ENCODE measurements around the gene PLOD2.
A peak's percentile ranks its signal among the peaks of the same experiment; 100 is the strongest.

The PLOD2 gene

DNA sequence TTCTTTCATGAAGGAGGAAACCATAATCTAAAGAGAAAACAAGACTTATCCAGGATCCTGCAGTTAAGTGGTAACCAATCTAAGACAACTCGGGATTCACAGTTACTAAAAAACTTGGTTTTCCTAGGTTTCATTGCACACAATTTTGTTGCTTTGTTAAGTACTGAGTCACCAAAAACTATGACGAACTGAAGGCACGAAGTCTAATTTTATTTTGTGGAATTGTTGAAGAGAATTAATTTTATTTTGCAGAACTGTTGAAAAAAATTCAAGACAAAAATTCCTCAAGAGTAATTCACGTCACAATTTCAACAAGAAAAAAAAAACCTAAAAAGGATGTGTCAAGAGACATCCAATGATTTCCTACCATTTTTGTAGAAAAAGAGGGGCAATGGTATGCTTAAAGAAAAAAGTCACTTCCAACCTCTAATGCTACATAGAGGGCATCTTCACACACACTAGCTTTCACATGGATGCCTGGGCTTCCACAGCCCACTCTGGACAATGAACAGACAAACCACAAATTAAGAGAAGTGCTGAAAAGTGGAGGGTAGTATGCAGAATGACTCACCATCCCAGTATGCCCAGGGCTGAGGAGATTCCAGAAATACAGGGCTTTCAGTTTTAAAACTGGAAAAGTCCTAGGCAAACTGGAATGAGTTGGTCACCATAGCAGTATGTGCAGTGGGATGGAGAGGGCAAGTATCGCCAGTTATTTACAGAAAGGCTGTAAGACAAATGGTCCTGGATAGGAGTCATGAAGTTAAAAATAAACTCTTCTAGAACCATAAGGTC is 29.2 kb downstream of the PLOD2 start:
- H3K4me3 ChIP-seq (ENCODE audit: low read length), result no peak overlapping the region
- TF ChIP-seq, protein P1, sequence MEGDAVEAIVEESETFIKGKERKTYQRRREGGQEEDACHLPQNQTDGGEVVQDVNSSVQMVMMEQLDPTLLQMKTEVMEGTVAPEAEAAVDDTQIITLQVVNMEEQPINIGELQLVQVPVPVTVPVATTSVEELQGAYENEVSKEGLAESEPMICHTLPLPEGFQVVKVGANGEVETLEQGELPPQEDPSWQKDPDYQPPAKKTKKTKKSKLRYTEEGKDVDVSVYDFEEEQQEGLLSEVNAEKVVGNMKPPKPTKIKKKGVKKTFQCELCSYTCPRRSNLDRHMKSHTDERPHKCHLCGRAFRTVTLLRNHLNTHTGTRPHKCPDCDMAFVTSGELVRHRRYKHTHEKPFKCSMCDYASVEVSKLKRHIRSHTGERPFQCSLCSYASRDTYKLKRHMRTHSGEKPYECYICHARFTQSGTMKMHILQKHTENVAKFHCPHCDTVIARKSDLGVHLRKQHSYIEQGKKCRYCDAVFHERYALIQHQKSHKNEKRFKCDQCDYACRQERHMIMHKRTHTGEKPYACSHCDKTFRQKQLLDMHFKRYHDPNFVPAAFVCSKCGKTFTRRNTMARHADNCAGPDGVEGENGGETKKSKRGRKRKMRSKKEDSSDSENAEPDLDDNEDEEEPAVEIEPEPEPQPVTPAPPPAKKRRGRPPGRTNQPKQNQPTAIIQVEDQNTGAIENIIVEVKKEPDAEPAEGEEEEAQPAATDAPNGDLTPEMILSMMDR (conservative IDR thresholded peaks at IDR 0.05; ENCODE audit: low read depth, low read length), result no peak
- no peak for DNase-seq (ENCODE audit: low read depth)

DNA sequence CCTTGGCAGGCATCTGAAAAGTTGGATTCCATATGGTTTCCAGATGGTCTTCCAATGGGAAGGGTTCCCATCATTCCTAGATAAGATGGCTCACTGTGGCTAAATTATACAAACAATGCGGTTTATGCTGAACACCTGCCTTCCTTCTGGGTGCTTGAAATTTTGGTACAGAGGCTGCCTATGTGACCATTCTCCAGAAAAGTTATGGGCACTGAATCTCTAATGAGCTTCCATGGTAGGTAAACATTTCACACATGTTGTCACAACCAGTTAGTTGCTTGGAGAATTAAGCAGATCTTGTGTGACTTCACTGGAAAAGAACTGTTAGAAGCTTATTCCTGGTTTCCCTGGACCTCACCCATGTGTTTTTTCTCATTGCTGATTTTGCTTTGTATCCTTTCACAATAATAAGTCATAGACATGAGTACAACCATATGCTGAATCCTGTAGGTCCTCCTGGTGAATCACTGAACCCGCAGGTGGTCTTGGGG is 30.1 kb downstream of the PLOD2 start:
- H3K4me3 ChIP-seq (ENCODE audit: low read length), result no peak overlapping the region
- DNase-seq (ENCODE audit: low read depth), result no peak
- TF ChIP-seq, protein P1 (conservative IDR thresholded peaks at IDR 0.05; ENCODE audit: low read depth, low read length), result no peak

DNA sequence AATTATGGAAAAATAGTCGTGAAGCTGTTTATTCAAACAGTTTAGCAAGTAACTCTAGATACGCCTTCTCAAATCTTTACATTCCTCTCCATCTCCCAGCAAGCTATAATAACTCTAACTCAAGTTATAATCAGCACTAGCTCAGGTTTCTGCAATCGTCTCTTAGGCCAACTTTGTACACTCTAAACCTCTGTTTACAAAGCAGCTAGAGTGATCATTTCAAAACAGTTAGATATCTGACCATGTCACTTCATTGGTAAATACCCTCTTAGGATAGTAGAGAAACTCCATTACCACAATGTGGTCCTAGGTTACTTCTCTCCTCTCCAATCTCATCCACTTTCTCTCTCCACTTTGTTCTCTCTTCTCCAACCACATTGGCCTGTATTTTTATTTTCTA is 31.2 kb downstream of the PLOD2 start:
- TF ChIP-seq, protein P1 (conservative IDR thresholded peaks at IDR 0.05; ENCODE audit: low read depth, low read length), result no peak
- DNase-seq (ENCODE audit: low read depth), result no peak
- H3K4me3 ChIP-seq (ENCODE audit: low read length), result no peak overlapping the region

DNA sequence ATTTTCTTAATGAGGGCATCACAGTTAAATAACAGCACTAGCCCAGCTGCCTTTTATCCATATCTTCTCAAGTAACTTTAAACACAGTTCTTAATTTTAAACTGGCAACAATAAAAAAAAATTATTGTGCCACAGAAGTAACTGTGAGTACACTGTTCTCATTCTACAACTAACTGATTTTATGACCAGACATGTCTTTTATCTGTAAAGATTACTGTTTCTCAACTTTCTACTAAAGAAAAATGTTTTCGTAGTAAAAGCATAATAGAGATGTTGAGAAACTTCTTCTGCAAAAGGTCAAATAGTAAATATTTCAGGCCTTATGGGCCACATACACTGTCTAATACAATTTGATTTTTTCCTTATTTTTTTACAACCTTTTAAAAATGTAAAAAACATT is 32.0 kb downstream of the PLOD2 start:
- TF ChIP-seq, protein P1 (conservative IDR thresholded peaks at IDR 0.05; ENCODE audit: low read depth, low read length), result no peak
- no peak for DNase-seq (ENCODE audit: low read depth)

DNA sequence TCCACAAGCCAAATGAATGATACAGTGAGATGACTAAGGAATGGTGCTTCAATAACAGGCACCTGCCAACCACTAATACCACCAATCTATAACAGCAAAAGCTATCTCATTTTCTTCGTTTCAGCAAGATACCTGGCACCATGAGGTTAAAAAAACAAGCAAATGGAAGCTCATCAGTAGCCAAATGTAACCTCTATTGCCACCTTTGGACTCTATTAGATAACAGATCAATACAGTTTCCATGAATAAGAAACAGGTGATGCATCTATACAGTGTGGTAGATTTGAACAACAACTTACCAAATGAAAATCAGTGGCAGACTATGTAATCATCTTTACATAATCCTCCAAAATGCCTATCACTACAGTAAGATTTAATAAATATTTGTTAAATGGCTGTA is 32.8 kb downstream of the PLOD2 start:
- H3K4me3 ChIP-seq (ENCODE audit: low read length), result no peak overlapping the region
- TF ChIP-seq, protein P1 (conservative IDR thresholded peaks at IDR 0.05; ENCODE audit: low read depth, low read length), result no peak
- no peak for DNase-seq (ENCODE audit: low read depth)

More for the DNA sequence above, 32.0 kb downstream of the PLOD2 start:
- H3K4me3 ChIP-seq (ENCODE audit: low read length), result no peak overlapping the region

DNA sequence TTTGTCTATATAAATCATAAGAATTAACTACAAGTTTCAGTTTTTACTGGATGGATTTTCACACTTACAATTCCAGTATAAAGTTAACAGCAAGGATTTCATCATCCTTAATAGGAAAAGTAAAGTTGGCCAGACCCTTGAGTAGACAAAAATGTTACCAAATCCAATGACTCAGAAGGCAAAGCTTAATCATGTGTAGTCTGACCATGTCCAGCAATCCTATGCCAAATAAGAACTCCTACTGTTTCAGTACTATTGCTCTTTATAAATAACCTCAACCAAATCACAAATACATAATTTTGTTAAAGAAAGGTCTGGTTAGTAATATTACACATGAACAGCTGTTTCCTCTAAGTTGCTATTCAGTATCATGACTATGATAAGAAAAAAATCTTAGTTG is 35.0 kb downstream of the PLOD2 start:
- no peak overlapping the region for H3K4me3 ChIP-seq (ENCODE audit: low read length)
- DNase-seq (ENCODE audit: low read depth), result peak; percentile 96
- TF ChIP-seq, protein P1 (conservative IDR thresholded peaks at IDR 0.05; ENCODE audit: low read depth, low read length), result no peak
